ENCODE results near the gene KDM4B. TPM values are rescaled to one million over a fixed set of nuclear protein-coding genes. Genes with fewer than 3 reads are reported as not detected.

Gene KDM4B
- total RNA-seq, 1 donor from 2014 or later, result 153 TPM

GRCh38 chr19:4980838-4981680, 12.1 kb downstream of the KDM4B start:
- H3K4me3 Mint-ChIP-seq (ENCODE audit: unreplicated experiment), result no peak overlapping the region
- H3K27ac Mint-ChIP-seq (ENCODE audit: unreplicated experiment), result no peak overlapping the region
- DNase-seq, result no peak
- peaks cover 47% of the 10 kb centered on the region for H3K4me1 Mint-ChIP-seq (ENCODE audit: low read depth, unreplicated experiment)
- peaks cover 11% of the 10 kb centered on the region for H3K9me3 Mint-ChIP-seq (ENCODE audit: unreplicated experiment)
- no peaks in the 10 kb centered on the region for H3K36me3 Mint-ChIP-seq (ENCODE audit: unreplicated experiment)
- no peak for TF ChIP-seq CTCF (IDR thresholded peaks at IDR 0.05; ENCODE audit: partially characterized antibody, unreplicated experiment)
- H3K27me3 Mint-ChIP-seq (ENCODE audit: unreplicated experiment), result peaks cover 8% of the 10 kb centered on the region

GRCh38 chr19:4981681-4981958, 12.7 kb downstream of the KDM4B start:
- peaks cover 48% of the 10 kb centered on the region for H3K4me1 Mint-ChIP-seq (ENCODE audit: low read depth, unreplicated experiment)
- H3K4me3 Mint-ChIP-seq (ENCODE audit: unreplicated experiment), result no peak overlapping the region
- TF ChIP-seq CTCF (IDR thresholded peaks at IDR 0.05; ENCODE audit: partially characterized antibody, unreplicated experiment), result no peak
- no peak overlapping the region for H3K27ac Mint-ChIP-seq (ENCODE audit: unreplicated experiment)
- peaks cover 8% of the 10 kb centered on the region for H3K27me3 Mint-ChIP-seq (ENCODE audit: unreplicated experiment)
- no peak for DNase-seq
- no peaks in the 10 kb centered on the region for H3K36me3 Mint-ChIP-seq (ENCODE audit: unreplicated experiment)
- peaks cover 11% of the 10 kb centered on the region for H3K9me3 Mint-ChIP-seq (ENCODE audit: unreplicated experiment)

GRCh38 chr19:4983346-4984105, 14.6 kb downstream of the KDM4B start:
- Mint-ChIP-seq H3K27me3 (ENCODE audit: unreplicated experiment) (peaks cover 10% of the 10 kb centered on the region), H3K9me3 (ENCODE audit: unreplicated experiment) (peaks cover 9% of the 10 kb centered on the region), H3K36me3 (ENCODE audit: unreplicated experiment) (no peaks in the 10 kb centered on the region), H3K27ac (ENCODE audit: unreplicated experiment) (peak overlapping the region; percentile 28), H3K4me1 (ENCODE audit: low read depth, unreplicated experiment) (peaks cover 48% of the 10 kb centered on the region), H3K4me3 (ENCODE audit: unreplicated experiment) (no peak overlapping the region)
- TF ChIP-seq CTCF (IDR thresholded peaks at IDR 0.05; ENCODE audit: partially characterized antibody, unreplicated experiment), result no peak
- no peak for DNase-seq

GRCh38 chr19:4984106-4984380, 15.1 kb downstream of the KDM4B start:
- peaks cover 12% of the 10 kb centered on the region for H3K27me3 Mint-ChIP-seq (ENCODE audit: unreplicated experiment)
- DNase-seq, result no peak
- H3K36me3 Mint-ChIP-seq (ENCODE audit: unreplicated experiment), result no peaks in the 10 kb centered on the region
- H3K9me3 Mint-ChIP-seq (ENCODE audit: unreplicated experiment), result peaks cover 9% of the 10 kb centered on the region
- H3K4me1 Mint-ChIP-seq (ENCODE audit: low read depth, unreplicated experiment), result peaks cover 51% of the 10 kb centered on the region
- H3K4me3 Mint-ChIP-seq (ENCODE audit: unreplicated experiment), result peak overlapping the region; percentile 17
- no peak for TF ChIP-seq CTCF (IDR thresholded peaks at IDR 0.05; ENCODE audit: partially characterized antibody, unreplicated experiment)
- peak overlapping the region; percentile 57 for H3K27ac Mint-ChIP-seq (ENCODE audit: unreplicated experiment)

- Mint-ChIP-seq H3K36me3 (ENCODE audit: unreplicated experiment) (no peaks in the 10 kb centered on the region), H3K4me1 (ENCODE audit: low read depth, unreplicated experiment) (peaks cover 51% of the 10 kb centered on the region), H3K9me3 (ENCODE audit: unreplicated experiment) (peaks cover 9% of the 10 kb centered on the region), H3K4me3 (ENCODE audit: unreplicated experiment) (peak overlapping the region; percentile 17), H3K27me3 (ENCODE audit: unreplicated experiment) (peaks cover 12% of the 10 kb centered on the region), H3K27ac (ENCODE audit: unreplicated experiment) (peak overlapping the region; percentile 57)
- no peak for TF ChIP-seq CTCF (IDR thresholded peaks at IDR 0.05; ENCODE audit: partially characterized antibody, unreplicated experiment)
- DNase-seq, result no peak
Observed at GRCh38 chr19:4984438-4984990, 15.6 kb downstream of the KDM4B start.

Data from glutamatergic neuron (in vitro differentiated cells).